IMR-90 (cell line): ENCODE data around the gene GGT6. TPM values are rescaled to one million over a fixed set of nuclear protein-coding genes. Genes with fewer than 3 reads are reported as not detected.

ENCODE experiments used
- ATAC-seq: fragments of 200-7000 bp; cut with Tn5 transposase; 2 replicates; pipeline ENCODE4 v1.9.1; 2020; ENCODE audit warnings: low read depth, mild to moderate bottlenecking, moderate library complexity
- BruUV-seq: library from RNA; stranded (reverse); fragments of 400-500 nt; replicated peaks from 2 replicates; lab custom pipeline; 2021; lab: Mats Ljungman, UMichigan
- CTCF ChIA-PET: fragments of 300-600 bp; formaldehyde crosslinking; extraction: SDS; loops from one replicate; lab custom pipeline; 2021; ENCODE audit warnings: antibody characterized with exemption; lab: Yijun Ruan, JAX
- POLR2A ChIA-PET: fragments of 300-600 bp; sonication (Branson Sonifier 250); formaldehyde crosslinking; loops from one replicate; lab custom pipeline; 2022; ENCODE audit warnings: antibody characterized with exemption; ENCODE audit not compliant: unreplicated experiment; lab: Charles Lee
- DNase-seq: peaks from one replicate; pipeline ENCODE4 v3.0.0; 2013
- H2AFZ ChIP-seq: replicated peaks from 2 replicates; pipeline ENCODE3; 2013; ENCODE audit warnings: low read length, mild to moderate bottlenecking; ENCODE audit not compliant: poor library complexity
- H2AK5ac ChIP-seq: 2 replicates; pipeline ENCODE4 v1.6.1; 2013; ENCODE audit warnings: low read depth, low read length, inconsistent platforms
- H2AK9ac ChIP-seq: replicated peaks from 2 replicates; pipeline ENCODE3; 2013; ENCODE audit warnings: mild to moderate bottlenecking, low read depth, low read length, moderate library complexity; ENCODE audit not compliant: poor library complexity
- H2BK120ac ChIP-seq: 2 replicates; pipeline ENCODE4 v1.6.1; 2013; ENCODE audit warnings: low read depth, low read length, inconsistent platforms
- H2BK15ac ChIP-seq: 3 replicates; pipeline ENCODE4 v1.6.1; 2013; ENCODE audit warnings: low read depth, low read length, inconsistent platforms
- H2BK20ac ChIP-seq: 2 replicates; pipeline ENCODE4 v1.6.1; 2013; ENCODE audit warnings: low read depth, mild to moderate bottlenecking, inconsistent platforms, low read length, moderate library complexity
- H2BK5ac ChIP-seq: 2 replicates; pipeline ENCODE4 v1.6.1; 2013; ENCODE audit warnings: mild to moderate bottlenecking, low read depth, low read length, inconsistent platforms; ENCODE audit not compliant: poor library complexity, severe bottlenecking
- H3K14ac ChIP-seq: replicated peaks from 2 replicates; pipeline ENCODE4 v1.6.1; 2013; ENCODE audit warnings: low read depth, low read length, inconsistent platforms
- H3K18ac ChIP-seq: 2 replicates; pipeline ENCODE4 v1.6.1; 2013; ENCODE audit warnings: low read depth, low read length, control low read depth
- H3K23ac ChIP-seq: 2 replicates; pipeline ENCODE4 v1.6.1; 2013; ENCODE audit warnings: low read depth, low read length, inconsistent platforms
- H3K27ac ChIP-seq: 2 replicates; pipeline ENCODE4 v1.5.1; 2013; ENCODE audit warnings: mild to moderate bottlenecking, control low read depth, low read length; ENCODE audit not compliant: insufficient read depth
- H3K27me3 ChIP-seq: 2 replicates; pipeline ENCODE4 v1.6.1; 2013; ENCODE audit warnings: low read length; ENCODE audit not compliant: control insufficient read depth, insufficient read depth
- H3K36me3 ChIP-seq: 2 replicates; pipeline ENCODE4 v1.6.1; 2013; ENCODE audit warnings: low read length, mixed read lengths; ENCODE audit not compliant: control insufficient read depth, insufficient read depth
- H3K4ac ChIP-seq: 2 replicates; pipeline ENCODE4 v1.6.1; 2013; ENCODE audit warnings: low read depth, low read length, inconsistent platforms
- H3K4me1 ChIP-seq: 2 replicates; pipeline ENCODE4 v1.6.1; 2013; ENCODE audit warnings: low read length, mixed read lengths; ENCODE audit not compliant: control insufficient read depth, insufficient read depth
- H3K4me2 ChIP-seq: 2 replicates; pipeline ENCODE4 v1.6.1; 2013; ENCODE audit warnings: low read depth, mild to moderate bottlenecking, control low read depth, low read length, moderate library complexity
- H3K4me3 ChIP-seq: 2 replicates; pipeline ENCODE4 v1.5.1; 2013; ENCODE audit warnings: low read depth, mild to moderate bottlenecking, control low read depth, low read length, moderate library complexity; ENCODE audit not compliant: insufficient read depth
- H3K56ac ChIP-seq: 2 replicates; pipeline ENCODE4 v1.6.1; 2013; ENCODE audit warnings: low read length, inconsistent platforms; ENCODE audit not compliant: insufficient read depth; ENCODE audit errors: extremely low read depth
- H3K79me1 ChIP-seq, 2 experiments: 2 replicates each; pipeline ENCODE4 v1.6.1; 2013; ENCODE audit warnings: low read length in 2 of 2, inconsistent platforms in 1 of 2, low read depth in 1 of 2
- H3K9ac ChIP-seq: 2 replicates; pipeline ENCODE4 v1.6.1; 2013; ENCODE audit warnings: low read depth, low read length, control low read depth
- H3K9me1 ChIP-seq: 2 replicates; pipeline ENCODE4 v1.6.1; 2013; ENCODE audit warnings: low read length, inconsistent platforms; ENCODE audit not compliant: insufficient read depth
- H3K9me3 ChIP-seq: 2 replicates; pipeline ENCODE4 v1.6.1; 2013; ENCODE audit warnings: low read length; ENCODE audit not compliant: control insufficient read depth, insufficient read depth
- H4K20me1 ChIP-seq: 2 replicates; pipeline ENCODE4 v1.6.1; 2013; ENCODE audit warnings: low read length, inconsistent platforms; ENCODE audit not compliant: insufficient read depth
- H4K5ac ChIP-seq: 2 replicates; pipeline ENCODE4 v1.6.1; 2013; ENCODE audit warnings: mild to moderate bottlenecking, low read depth, low read length, control low read depth
- H4K8ac ChIP-seq, 2 experiments: 2 replicates each; pipeline ENCODE4 v1.6.1; 2013; ENCODE audit warnings: low read depth in 2 of 2, low read length in 2 of 2, control low read depth in 1 of 2, inconsistent platforms in 1 of 2
- H4K91ac ChIP-seq: 2 replicates; pipeline ENCODE4 v1.6.1; 2013; ENCODE audit warnings: low read depth, low read length, inconsistent platforms; ENCODE audit not compliant: insufficient read depth
- CEBPB ChIP-seq: IDR thresholded peaks from 2 replicates; pipeline ENCODE4 v1.6.1; 2012; ENCODE audit warnings: low read depth, low read length, improper control_type of control experiment
- ELK1 ChIP-seq: fragments of 150-350 bp; IDR thresholded peaks from 2 replicates; pipeline ENCODE4 v1.6.1; 2016; ENCODE audit warnings: low read depth, mild to moderate bottlenecking, low read length, moderate library complexity, borderline replicate concordance
- FOS ChIP-seq: fragments of 150-350 bp; IDR thresholded peaks from 2 replicates; pipeline ENCODE4 v1.6.1; 2016; ENCODE audit warnings: low read depth, low read length
- POLR2A ChIP-seq: IDR thresholded peaks from 2 replicates; pipeline ENCODE4 v1.6.1; 2012; ENCODE audit warnings: mild to moderate bottlenecking, low read depth, low read length
- WGBS, 2 experiments: methylation state at CpG; one replicate each; pipeline versions ENCODE4 v1.1.5 to v1.1.7; 2013; ENCODE audit warnings: missing lambda C conversion rate in 2 of 2; ENCODE audit not compliant: insufficient read length in 1 of 2; ENCODE audit errors: extremely low coverage in 2 of 2; 5-methylcytosine and 5-hydroxymethylcytosine counted together
- dilution Hi-C: fragments of 300-500 bp; cut with HindIII; formaldehyde crosslinking; loops from one replicate; pipeline ENCODE4 v1.14.3; 2018; ENCODE audit warnings: low sequenced_read_pairs; ENCODE audit not compliant: unreplicated experiment
- in situ Hi-C: fragments of 300-500 bp; cut with MboI; formaldehyde crosslinking; loops from 3 replicates; pipeline ENCODE4 v1.14.3; 2019; ENCODE audit warnings: low sequenced_read_pairs, inconsistent platforms, mixed read lengths
- intact Hi-C: fragments of 100-400 bp; cut with micrococcal nuclease; formaldehyde crosslinking; loops from 2 replicates; pipeline ENCODE4 v1.10.0; 2022
- polyA plus RNA-seq, 3 experiments: library from polyadenylated mRNA; depleted of rRNA; stranded (reverse); fragments of >200 nt; gene quantifications; 2 replicates each; pipeline ENCODE4 v1.2.3, GENCODE V29; 2012; ENCODE audit warnings: low replicate concordance in 1 of 3
- total RNA-seq: library from RNA; depleted of rRNA; stranded (reverse); fragments of >200 nt; gene quantifications from 2 replicates; pipeline ENCODE4 v1.2.3, GENCODE V29; 2012

GGT6 gene
- total and polyA plus RNA-seq, 2 of the 4 experiments (the other 2 are of a cell fraction), result not detected

DNA sequence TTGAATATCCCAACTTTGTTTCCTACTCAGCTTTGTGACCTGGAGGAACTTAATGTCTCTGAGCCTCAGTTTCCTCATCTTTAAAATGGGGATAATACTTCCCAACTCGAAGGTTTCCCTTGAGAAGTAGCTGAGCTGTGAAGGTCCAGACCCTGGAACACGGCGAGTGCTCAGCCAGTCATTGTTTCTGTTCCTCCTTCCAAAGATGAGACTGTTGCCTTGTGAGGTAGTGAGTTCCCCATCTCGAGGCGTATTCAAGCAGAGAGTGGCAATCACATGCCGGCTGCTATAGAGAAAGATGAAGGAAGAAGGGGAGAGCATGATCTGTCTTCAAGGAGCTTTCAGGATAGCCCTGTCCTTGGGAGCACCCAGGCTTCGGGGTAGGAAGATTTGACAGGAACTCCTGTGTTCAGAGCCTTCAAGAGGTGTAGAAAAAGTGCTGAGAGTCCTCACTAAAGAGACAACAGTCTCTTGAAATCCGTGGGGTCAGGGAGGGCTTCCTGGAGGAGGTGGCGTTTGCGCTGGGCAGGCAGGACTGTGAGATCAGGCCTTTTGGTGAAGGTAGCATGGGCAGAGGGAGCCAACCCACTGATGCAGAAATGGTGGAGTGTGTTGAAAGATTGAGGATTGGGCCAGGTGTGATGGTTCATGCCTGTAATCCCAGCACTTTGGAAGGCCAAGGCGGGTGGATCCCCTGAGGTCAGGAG is 34.5 kb downstream of the GGT6 start:
- dilution Hi-C loops (no loop called here), intact Hi-C loops (no loop called here), in situ Hi-C loops (no loop called here)
- ATAC-seq (no peak), DNase-seq (no peak)
- Histone ChIP-seq H3K9me3 (no peaks in the 10 kb centered on the region), H2BK120ac (no peak overlapping the region), H3K23ac (no peak overlapping the region), H3K79me1 (no peaks in the 10 kb centered on the region), H2AFZ (no peak overlapping the region), H3K14ac (no peak overlapping the region), H4K8ac (no peak overlapping the region), H2AK9ac (no peak overlapping the region), H2BK20ac (no peak overlapping the region), H3K9ac (no peak overlapping the region), H3K9me1 (no peaks in the 10 kb centered on the region), H4K5ac (no peak overlapping the region), H3K56ac (no peak overlapping the region), H3K4me2 (no peak overlapping the region), H3K4ac (no peak overlapping the region), H2BK15ac (no peak overlapping the region), H3K36me3 (no peaks in the 10 kb centered on the region), H4K20me1 (no peaks in the 10 kb centered on the region), H3K27me3 (peaks cover 23% of the 10 kb centered on the region), H3K27ac (no peak overlapping the region), H3K4me1 (no peaks in the 10 kb centered on the region; the same call in 1 of the 2 replicates), H3K4me3 (no peak overlapping the region), H4K91ac (no peak overlapping the region), H3K18ac (no peak overlapping the region), H2AK5ac (no peak overlapping the region), H2BK5ac (no peak overlapping the region)
- POLR2A ChIA-PET, result no interaction called here
- CTCF ChIA-PET, result interaction anchor here (0.7 to 0.8 kb wide), 2 partner anchors 8 to 40 kb away, joined by 3 read pairs; no protein-coding TSS in a partner anchor
- no peak for TF ChIP-seq CEBPB
- TF ChIP-seq ELK1, result no peak
- no peak for TF ChIP-seq POLR2A
- TF ChIP-seq FOS, result no peak
- BruUV-seq, result no TSS peak
- 78% methylated on average over 6 of the region's 11 CpGs; no CpG with 5 or more reads in 1 of the 2 experiments for WGBS, 2 experiments
